ENCODE results near the gene MT1B. TPM values are rescaled to one million over a fixed set of nuclear protein-coding genes. Genes with fewer than 3 reads are reported as not detected.
"Not testable (repeated sequence)": the region's sequence is repeated elsewhere in the genome, so short reads cannot be mapped to it uniquely, and the experiment has no call there.

The MT1B gene
- total and polyA plus RNA-seq, 2 of the 13 experiments (the other 11 are each of a cell fraction or from before 2014, with no cell fraction given) = 0.89 TPM; not detected in 1

DNA sequence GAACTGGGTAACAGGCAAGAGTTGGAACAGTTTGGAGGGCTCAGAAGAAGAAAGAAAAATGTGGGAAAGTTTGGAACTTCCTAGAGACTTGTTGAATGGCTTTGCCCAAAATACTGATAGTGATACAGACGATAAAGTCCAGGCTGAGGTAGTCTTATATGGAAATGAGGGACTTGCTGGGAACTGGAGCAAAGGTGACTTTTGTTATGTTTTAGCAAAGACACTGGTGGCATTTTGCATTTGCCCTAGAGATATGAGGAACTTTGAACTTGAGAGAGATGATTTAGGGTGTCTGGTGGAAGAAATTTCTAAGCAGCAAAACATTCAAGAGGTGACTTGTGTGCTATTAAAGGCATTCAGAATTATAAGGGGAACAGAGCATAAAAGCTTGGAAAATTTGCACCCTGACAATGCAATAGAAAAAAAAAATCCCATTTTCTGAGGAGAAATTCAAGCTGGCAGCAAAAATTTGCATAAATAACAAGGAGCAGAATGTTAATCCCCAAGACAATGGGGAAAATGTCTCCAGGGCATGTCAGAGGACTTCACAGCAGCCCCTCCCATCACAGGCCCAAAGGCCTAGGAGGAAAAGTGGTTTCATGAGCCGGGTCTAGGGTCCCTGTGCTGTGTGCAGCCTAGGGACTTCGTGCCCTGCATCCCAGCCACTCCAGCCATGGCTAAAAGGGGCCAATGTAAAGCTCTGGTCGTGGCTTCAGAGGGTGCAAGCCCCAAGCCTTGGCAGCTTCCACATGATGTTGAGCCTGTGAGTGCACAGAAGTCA, 29.8 kb upstream of the MT1B start:
- BruUV-seq (replicated peaks); H2AFZ ChIP-seq (ENCODE audit: low read length); in situ Hi-C loops (cut with HindIII; ENCODE audit: extremely low pct_ligation_motif_present, low pct_unique_long_range_greater_than_20kb); CTCF ChIA-PET (ENCODE audit: low intra/inter-chr PET ratio, low total read pairs); H3K9me3 ChIP-seq (ENCODE audit: low read length); H3K4me3 ChIP-seq (replicated peaks in 1 of 3; ENCODE audit: insufficient read depth in 1 of 3, low read depth in 2 of 3, low read length in 3 of 3); DNase-seq (ENCODE audit: low spot score); intact Hi-C loops (cut with micrococcal nuclease; ENCODE audit: unreplicated experiment); H4K20me1 ChIP-seq (ENCODE audit: insufficient read depth, low read length); ATAC-seq; H3K27ac ChIP-seq (ENCODE audit: extremely low read length, insufficient read depth, low read length); FAIRE-seq; H3K79me2 ChIP-seq (ENCODE audit: insufficient read depth, low read length); H3K4me2 ChIP-seq (ENCODE audit: low read depth, low read length); H3K9ac ChIP-seq (ENCODE audit: insufficient read depth, low read depth, low read length); H3K36me3 ChIP-seq (replicated peaks in 1 of 2; ENCODE audit: control insufficient read depth in 1 of 2, insufficient read depth in 2 of 2, low read length in 2 of 2): not testable (repeated sequence)
- H3K4me1 ChIP-seq (ENCODE audit: insufficient read depth, low read length) = peaks cover 46% of the 10 kb centered on the region
- POLR2A ChIA-PET = interaction anchor here (0.9 to 1.3 kb wide), 2 partner anchors 14 to 15 kb away, joined by 3 to 5 read pairs; partner anchors contain the start of gene MT2A
- WGBS (ENCODE audit: low lambda C conversion rate) = 25% methylated on average over 3 of the region's 4 CpGs
- peak; percentile 71; the same call in 1 of the 2 replicates for TF ChIP-seq RXRB (CRISPR knock-in tag; IDR thresholded peaks at IDR 0.05; ENCODE audit: borderline replicate concordance)
- TF ChIP-seq PPARG (CRISPR knock-in tag; conservative IDR thresholded peaks at IDR 0.05) = peak; percentile 71
- peak; percentile 18 for TF ChIP-seq SKI (IDR thresholded peaks at IDR 0.05; ENCODE audit: partially characterized antibody)
- 0 out of 2 replicates have a peak, but pooled peaks have one; percentile 18 for TF ChIP-seq ZNF614 (CRISPR knock-in tag; IDR thresholded peaks at IDR 0.05; ENCODE audit: borderline replicate concordance)
- 0 out of 2 replicates have a peak, but pooled peaks have one; percentile 19 for TF ChIP-seq RARA (CRISPR knock-in tag; IDR thresholded peaks at IDR 0.05)
- H3K27me3 ChIP-seq (ENCODE audit: control insufficient read depth in 1 of 2, insufficient read depth in 2 of 2, low read length in 2 of 2) = peaks cover 11 to 44% of the 10 kb centered on the region in 2 experiments; a peak in 4 of 5 replicates

DNA sequence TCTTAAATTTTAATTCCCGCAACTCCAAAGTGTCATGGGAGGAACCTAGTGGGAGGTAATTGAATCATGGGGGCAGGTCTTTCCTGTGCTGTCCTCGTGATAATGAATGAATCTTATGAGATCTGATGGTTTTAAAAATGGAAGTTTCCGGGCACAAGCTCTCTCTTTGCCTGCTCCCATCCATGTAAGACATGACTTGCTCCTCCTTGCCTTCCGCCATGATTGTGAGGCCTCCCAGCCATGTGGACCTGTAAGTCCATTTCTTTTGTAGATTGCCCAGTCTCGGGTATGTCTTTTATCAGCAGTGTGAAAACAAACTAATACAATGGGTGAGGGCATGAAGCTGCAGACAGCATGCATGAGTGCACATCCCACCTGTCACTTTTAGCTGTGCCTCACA, 28.5 kb upstream of the MT1B start:
- ATAC-seq; H3K79me2 ChIP-seq (ENCODE audit: insufficient read depth, low read length); H2AFZ ChIP-seq (ENCODE audit: low read length); H3K4me2 ChIP-seq (ENCODE audit: low read depth, low read length); H3K4me3 ChIP-seq (replicated peaks in 1 of 3; ENCODE audit: insufficient read depth in 1 of 3, low read depth in 2 of 3, low read length in 3 of 3); DNase-seq (ENCODE audit: low spot score); H3K27ac ChIP-seq (ENCODE audit: extremely low read length, insufficient read depth, low read length); BruUV-seq (replicated peaks); in situ Hi-C loops (cut with HindIII; ENCODE audit: extremely low pct_ligation_motif_present, low pct_unique_long_range_greater_than_20kb); H3K9me3 ChIP-seq (ENCODE audit: low read length); H3K9ac ChIP-seq (ENCODE audit: insufficient read depth, low read depth, low read length); FAIRE-seq; intact Hi-C loops (cut with micrococcal nuclease; ENCODE audit: unreplicated experiment); H4K20me1 ChIP-seq (ENCODE audit: insufficient read depth, low read length); H3K36me3 ChIP-seq (replicated peaks in 1 of 2; ENCODE audit: control insufficient read depth in 1 of 2, insufficient read depth in 2 of 2, low read length in 2 of 2); CTCF ChIA-PET (ENCODE audit: low intra/inter-chr PET ratio, low total read pairs): not testable (repeated sequence)
- peaks cover 53% of the 10 kb centered on the region for H3K4me1 ChIP-seq (ENCODE audit: insufficient read depth, low read length)
- peaks cover 4 to 33% of the 10 kb centered on the region in 2 experiments; a peak in 4 of 5 replicates for H3K27me3 ChIP-seq (ENCODE audit: control insufficient read depth in 1 of 2, insufficient read depth in 2 of 2, low read length in 2 of 2)
- peak; percentile 67; the same call in 1 of the 2 replicates for TF ChIP-seq ZNF431 (CRISPR knock-in tag; IDR thresholded peaks at IDR 0.05; ENCODE audit: borderline replicate concordance, low read depth)
- POLR2A ChIA-PET = interaction anchor here (1.2 to 4.8 kb wide), 3 partner anchors 13 to 23 kb away, joined by 4 to 83 read pairs (median 5); partner anchors contain the start of gene MT2A
- 52% methylated on average over 5 of the region's 5 CpGs for WGBS (ENCODE audit: low lambda C conversion rate)
